Testis (tissue), 2 donors: ENCODE data around the gene IFNA10.

Experiments
- POLR2A ChIP-seq: fragments of 450-650 bp; IDR thresholded peaks from one replicate; pipeline ENCODE4 v1.6.1; 2017; ENCODE audit warnings: antibody characterized with exemption, mild to moderate bottlenecking, moderate library complexity
- TF ChIP-seq, protein P1 (sequence below), 3 experiments: fragments of 450-650 bp in 2 of 3; fragments of 200-600 bp in 1 of 3; sonication (generic) in 1 of 3; IDR thresholded peaks; one replicate each; pipeline ENCODE4 v1.5.1; 2016 to 2019; ENCODE audit warnings: antibody characterized with exemption in 3 of 3, mild to moderate bottlenecking in 2 of 3, moderate library complexity in 1 of 3

DNA sequence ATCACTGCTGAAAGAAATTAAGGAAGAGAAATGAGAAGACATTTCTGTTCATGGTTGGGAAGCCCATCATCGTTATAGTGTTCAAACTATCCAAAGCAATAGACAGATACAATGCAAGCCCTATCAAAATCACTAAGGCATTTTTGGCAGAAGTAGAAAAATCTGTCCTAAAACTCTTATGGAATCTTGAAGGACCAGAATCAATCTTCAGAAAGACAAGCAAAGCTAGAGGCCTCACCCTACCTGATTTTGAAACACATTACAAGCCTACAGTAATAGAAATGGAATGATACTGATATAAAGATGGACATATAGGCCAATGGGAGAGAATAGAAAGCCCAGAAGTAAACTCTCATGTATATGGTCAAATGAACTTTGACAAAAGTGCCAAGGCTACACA, 35.6 kb downstream of the IFNA10 start:
- TF ChIP-seq POLR2A: no peak
- TF ChIP-seq, protein P1, sequence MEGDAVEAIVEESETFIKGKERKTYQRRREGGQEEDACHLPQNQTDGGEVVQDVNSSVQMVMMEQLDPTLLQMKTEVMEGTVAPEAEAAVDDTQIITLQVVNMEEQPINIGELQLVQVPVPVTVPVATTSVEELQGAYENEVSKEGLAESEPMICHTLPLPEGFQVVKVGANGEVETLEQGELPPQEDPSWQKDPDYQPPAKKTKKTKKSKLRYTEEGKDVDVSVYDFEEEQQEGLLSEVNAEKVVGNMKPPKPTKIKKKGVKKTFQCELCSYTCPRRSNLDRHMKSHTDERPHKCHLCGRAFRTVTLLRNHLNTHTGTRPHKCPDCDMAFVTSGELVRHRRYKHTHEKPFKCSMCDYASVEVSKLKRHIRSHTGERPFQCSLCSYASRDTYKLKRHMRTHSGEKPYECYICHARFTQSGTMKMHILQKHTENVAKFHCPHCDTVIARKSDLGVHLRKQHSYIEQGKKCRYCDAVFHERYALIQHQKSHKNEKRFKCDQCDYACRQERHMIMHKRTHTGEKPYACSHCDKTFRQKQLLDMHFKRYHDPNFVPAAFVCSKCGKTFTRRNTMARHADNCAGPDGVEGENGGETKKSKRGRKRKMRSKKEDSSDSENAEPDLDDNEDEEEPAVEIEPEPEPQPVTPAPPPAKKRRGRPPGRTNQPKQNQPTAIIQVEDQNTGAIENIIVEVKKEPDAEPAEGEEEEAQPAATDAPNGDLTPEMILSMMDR (IDR thresholded peaks at IDR 0.05): no peak
